ENCODE results near the gene KRT222.

Gene KRT222

DNA sequence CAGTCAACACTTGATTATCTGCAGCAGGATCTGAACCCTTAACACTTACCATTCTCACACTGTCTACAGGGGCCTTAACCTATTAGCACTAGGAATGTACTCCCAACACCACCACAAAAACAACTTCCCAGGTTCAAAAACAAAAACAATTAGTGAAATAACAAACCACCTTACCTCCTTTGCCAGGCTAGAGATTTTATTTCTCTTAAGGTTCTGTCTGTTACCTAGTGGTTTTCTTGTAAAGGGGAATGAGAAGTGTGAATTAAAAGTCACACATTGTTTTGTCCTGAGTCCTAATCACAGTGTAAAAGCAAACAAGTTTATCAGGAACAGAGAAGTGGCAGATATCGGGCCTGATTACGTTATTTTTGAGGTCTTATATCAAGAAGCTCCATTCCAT is 27.0 kb downstream of the KRT222 start:
- TF ChIP-seq, protein P1, sequence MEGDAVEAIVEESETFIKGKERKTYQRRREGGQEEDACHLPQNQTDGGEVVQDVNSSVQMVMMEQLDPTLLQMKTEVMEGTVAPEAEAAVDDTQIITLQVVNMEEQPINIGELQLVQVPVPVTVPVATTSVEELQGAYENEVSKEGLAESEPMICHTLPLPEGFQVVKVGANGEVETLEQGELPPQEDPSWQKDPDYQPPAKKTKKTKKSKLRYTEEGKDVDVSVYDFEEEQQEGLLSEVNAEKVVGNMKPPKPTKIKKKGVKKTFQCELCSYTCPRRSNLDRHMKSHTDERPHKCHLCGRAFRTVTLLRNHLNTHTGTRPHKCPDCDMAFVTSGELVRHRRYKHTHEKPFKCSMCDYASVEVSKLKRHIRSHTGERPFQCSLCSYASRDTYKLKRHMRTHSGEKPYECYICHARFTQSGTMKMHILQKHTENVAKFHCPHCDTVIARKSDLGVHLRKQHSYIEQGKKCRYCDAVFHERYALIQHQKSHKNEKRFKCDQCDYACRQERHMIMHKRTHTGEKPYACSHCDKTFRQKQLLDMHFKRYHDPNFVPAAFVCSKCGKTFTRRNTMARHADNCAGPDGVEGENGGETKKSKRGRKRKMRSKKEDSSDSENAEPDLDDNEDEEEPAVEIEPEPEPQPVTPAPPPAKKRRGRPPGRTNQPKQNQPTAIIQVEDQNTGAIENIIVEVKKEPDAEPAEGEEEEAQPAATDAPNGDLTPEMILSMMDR (IDR thresholded peaks at IDR 0.05), result no peak

DNA sequence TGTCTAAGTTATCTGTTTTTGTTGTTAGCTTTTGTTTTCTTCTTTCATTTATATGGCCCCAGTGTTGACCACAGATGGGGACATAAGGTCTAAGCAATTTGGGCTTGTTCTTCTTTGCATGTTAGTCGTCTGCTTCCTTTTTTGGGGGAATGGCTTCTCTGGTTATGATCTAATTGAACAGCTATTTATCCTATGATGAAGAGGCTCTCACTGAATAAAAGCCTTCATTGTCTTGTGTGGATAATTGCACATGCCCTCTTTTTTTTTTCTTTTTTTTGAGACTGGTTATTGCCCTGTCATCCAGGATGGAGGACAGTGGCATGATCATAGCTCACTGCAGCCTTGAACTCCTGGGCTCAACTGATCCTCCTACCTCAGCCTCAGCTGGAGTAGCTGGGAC is 31.1 kb downstream of the KRT222 start:
- TF ChIP-seq, protein P1 (IDR thresholded peaks at IDR 0.05), result no peak

DNA sequence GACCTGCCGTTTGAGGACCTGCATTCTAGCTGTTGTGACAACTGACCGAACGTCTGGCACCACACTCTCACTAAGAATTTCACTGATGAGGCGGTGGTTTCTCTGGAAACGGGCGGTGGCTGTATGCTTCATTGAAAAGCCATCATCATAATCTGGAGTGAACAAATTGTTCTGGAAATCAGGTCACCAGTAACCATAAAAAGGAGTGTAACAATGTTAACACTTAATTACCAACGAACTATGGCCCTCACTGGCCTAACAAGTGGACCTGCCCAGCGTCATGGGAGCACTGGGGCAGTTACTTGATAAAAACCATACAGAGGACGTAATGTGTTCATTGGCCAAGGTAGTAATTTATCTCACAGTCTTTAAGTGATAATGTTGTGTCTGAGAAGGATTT is 32.8 kb downstream of the KRT222 start:
- TF ChIP-seq, protein P1 (IDR thresholded peaks at IDR 0.05), result no peak

DNA sequence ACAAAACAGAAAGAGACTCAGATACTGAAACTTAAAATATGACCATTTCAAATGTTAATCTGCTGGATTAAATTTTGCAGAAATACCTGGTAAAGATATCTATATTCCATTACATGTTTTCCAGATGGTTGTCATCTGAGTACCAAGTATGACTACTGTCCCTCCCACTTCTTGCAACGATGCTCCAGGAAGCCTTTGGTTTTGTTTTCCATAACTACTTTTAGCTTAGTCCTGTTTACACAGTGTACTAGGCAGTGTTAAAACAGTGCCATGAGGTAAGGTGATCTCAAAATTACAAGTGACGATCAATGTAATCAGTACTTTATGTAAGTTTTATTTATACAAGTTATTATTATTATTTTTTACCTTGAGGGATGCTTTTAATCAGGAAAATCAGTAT is 35.1 kb downstream of the KRT222 start:
- TF ChIP-seq, protein P1 (IDR thresholded peaks at IDR 0.05), result no peak

DNA sequence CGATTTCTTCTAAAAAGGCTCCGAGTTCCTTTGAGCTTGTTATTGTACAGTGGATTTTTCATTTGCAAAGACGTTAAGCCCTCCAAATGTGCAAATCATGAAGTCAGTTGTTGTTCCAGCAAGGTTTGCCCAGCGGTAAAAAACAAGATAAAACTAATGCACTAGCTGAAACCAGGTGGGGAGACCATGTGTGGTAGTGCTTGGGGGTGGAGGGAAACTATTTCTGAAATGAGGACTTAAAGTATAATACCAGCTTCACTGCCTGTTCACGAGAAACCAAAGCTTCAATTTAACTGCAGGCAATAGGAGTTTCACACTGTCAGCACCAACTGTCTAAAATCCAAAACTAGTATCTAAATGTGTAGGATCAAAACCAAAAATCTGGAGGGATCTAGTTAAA is 39.7 kb downstream of the KRT222 start:
- TF ChIP-seq, protein P1 (IDR thresholded peaks at IDR 0.05), result no peak

DNA sequence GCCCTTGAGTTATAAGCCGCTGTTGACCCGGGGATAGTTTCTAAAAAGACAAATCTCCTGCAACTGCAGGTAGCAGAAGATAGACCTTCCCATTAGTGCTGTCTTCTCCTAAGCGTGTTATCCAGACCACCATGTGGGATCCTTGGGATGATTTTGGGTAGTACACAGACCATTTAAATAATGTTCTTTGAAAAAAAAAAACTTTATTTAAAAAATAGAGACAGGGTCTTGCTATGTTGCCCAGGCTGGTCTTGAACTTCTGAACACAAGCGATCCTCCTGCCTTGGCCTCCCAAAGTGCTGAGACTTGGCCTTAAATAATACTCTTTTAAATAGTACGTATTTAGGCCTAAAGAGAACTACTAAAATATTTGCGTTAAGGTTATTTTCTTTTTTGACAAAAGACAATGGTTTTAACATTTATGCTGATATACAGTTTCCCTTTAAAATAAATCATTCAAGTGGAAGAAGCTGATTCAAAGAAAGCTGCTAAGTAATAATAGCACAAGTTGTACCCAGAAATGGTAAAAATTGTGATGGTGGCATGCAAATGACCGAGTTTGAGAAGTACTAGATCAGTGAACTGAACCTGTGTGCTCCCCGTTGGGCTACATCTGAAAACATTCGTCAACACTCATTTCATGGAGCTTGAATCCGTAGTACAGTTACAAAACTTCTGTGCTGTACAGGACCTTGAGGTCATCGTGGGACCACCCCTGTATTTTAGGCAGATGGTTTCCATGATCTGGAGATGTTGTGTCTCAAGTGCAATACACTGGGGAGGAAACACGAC is 41.4 kb downstream of the KRT222 start:
- TF ChIP-seq, protein P1 (IDR thresholded peaks at IDR 0.05), result no peak

DNA sequence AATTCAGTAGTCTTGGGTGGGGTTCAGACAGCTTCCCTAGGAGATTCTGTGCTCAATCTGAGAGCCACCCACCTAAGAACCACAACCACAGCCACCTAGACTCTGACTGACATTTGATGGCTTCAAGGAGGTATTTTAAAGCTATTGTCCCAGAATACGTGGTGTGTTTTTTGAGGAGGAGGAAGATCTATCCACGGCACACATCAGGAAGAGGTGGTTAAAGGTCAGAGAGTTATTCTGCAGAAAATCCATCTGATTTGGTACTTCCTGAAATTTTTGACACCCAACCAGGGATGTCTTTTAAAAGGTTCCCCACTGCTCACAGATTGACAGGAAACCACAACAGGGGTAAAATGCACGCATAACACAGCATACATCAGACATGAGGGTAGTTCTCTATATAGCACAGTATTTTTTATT is 42.5 kb downstream of the KRT222 start:
- TF ChIP-seq, protein P1 (IDR thresholded peaks at IDR 0.05), result no peak

DNA sequence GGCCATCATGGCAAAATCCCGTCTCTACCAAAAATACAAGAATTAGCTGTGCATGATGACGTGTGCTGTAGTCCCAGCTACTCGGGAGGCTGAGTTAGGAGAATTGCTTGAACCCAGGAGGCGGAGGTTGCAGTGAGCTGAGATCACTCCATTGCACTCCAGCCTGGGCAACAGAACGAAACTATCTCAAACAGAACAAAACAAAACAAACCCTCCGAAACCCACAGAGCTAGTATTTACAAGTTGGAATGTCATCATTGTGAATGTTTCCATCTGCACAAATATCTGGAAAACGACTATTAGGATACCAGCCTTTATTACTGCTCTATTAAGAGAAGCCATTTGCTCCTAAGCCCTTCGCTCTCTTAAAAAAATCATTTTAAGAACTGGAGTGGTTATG is 43.4 kb downstream of the KRT222 start:
- TF ChIP-seq, protein P1 (IDR thresholded peaks at IDR 0.05), result no peak

Data from LNCAP (cell line).